Lower lobe of right lung (tissue), 2 donors: ENCODE measurements around the gene SYP. TPM values are rescaled to one million over a fixed set of nuclear protein-coding genes. Genes with fewer than 3 reads are reported as not detected.

ENCODE experiments used
- ATAC-seq, 2 donors: fragments of 200-7000 bp; cut with Tn5 transposase; one replicate each; pipeline ENCODE4 v1.9.1; 2020 to 2022; ENCODE audit warnings: mild to moderate bottlenecking in 2 of 2, moderate library complexity in 2 of 2
- DNase-seq: peaks from one replicate; pipeline ENCODE4 v3.0.0-alpha.2; 2020
- H3K27ac ChIP-seq: fragments of 200-600 bp; one replicate; pipeline ENCODE4 v1.8.0; 2022
- H3K27me3 ChIP-seq: fragments of 200-600 bp; one replicate; pipeline ENCODE4 v1.8.0; 2022; ENCODE audit warnings: low read depth
- H3K36me3 ChIP-seq: fragments of 200-600 bp; one replicate; pipeline ENCODE4 v1.8.0; 2022; ENCODE audit warnings: mild to moderate bottlenecking
- H3K4me1 ChIP-seq: fragments of 200-600 bp; one replicate; pipeline ENCODE4 v1.8.0; 2022
- H3K4me3 ChIP-seq: fragments of 200-600 bp; one replicate; pipeline ENCODE4 v1.8.0; 2022; ENCODE audit warnings: mild to moderate bottlenecking
- H3K9me3 ChIP-seq: fragments of 200-600 bp; one replicate; pipeline ENCODE4 v1.8.0; 2022
- intact Hi-C: fragments of 100-400 bp; cut with DNase I; formaldehyde crosslinking; loops from one replicate; pipeline ENCODE4 v1.11.0; 2022
- total RNA-seq: library from RNA; stranded (reverse); fragmentation: NEBNext Ultra II Directional; extraction: Animal tissue kit (Norgen Biotek cat#: 25700); gene quantifications from one replicate; pipeline ENCODE4 v1.2.1, GENCODE V29; 2021
- TF ChIP-seq, protein P1 (sequence below): fragments of 200-600 bp; IDR thresholded peaks from one replicate; pipeline ENCODE4 v1.8.0; 2022; ENCODE audit warnings: antibody characterized with exemption, mild to moderate bottlenecking
- donor health status: DM: no; HTN: yes; CAD: no; lungs with severe emphysema.

SYP gene
- total RNA-seq, 1 donor from 2014 or later, result 4.2 TPM

- no peak overlapping the region for H3K27ac ChIP-seq
- DNase-seq (no peak), ATAC-seq (no peak)
- no peak overlapping the region for H3K4me3 ChIP-seq
- TF ChIP-seq, protein P1, sequence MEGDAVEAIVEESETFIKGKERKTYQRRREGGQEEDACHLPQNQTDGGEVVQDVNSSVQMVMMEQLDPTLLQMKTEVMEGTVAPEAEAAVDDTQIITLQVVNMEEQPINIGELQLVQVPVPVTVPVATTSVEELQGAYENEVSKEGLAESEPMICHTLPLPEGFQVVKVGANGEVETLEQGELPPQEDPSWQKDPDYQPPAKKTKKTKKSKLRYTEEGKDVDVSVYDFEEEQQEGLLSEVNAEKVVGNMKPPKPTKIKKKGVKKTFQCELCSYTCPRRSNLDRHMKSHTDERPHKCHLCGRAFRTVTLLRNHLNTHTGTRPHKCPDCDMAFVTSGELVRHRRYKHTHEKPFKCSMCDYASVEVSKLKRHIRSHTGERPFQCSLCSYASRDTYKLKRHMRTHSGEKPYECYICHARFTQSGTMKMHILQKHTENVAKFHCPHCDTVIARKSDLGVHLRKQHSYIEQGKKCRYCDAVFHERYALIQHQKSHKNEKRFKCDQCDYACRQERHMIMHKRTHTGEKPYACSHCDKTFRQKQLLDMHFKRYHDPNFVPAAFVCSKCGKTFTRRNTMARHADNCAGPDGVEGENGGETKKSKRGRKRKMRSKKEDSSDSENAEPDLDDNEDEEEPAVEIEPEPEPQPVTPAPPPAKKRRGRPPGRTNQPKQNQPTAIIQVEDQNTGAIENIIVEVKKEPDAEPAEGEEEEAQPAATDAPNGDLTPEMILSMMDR, result no peak
- intact Hi-C loops, result no loop called here
- H3K4me1 ChIP-seq, result no peaks in the 10 kb centered on the region
- no peaks in the 10 kb centered on the region for H3K9me3 ChIP-seq
- no peaks in the 10 kb centered on the region for H3K27me3 ChIP-seq
- no peaks in the 10 kb centered on the region for H3K36me3 ChIP-seq
Measured at GRCh38 chrX:49214996-49215526, 15.1 kb upstream of the SYP start.

DNA sequence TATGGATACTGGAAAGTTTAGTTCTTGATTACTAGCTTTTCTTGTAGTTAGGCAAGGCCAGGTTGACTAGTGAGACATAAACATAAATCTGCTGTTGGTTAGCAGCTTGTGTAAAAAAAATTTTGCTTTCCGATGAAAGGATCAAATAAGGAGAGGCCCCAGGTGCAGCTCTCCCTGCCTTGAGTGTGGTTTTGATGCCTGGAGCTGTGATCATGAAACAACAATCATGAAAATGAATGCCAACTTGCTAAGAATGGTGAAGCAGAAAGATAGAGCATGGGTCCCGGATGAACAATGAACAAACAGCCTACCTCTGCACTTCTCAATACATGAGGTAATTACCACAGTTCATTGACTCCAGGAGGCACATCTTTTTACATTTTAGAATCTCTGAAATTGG, 14.4 kb upstream of the SYP start:
- TF ChIP-seq, protein P1, result no peak
- intact Hi-C loops, result no loop called here
- H3K9me3 ChIP-seq, result no peaks in the 10 kb centered on the region
- ATAC-seq (no peak), DNase-seq (no peak)
- no peaks in the 10 kb centered on the region for H3K36me3 ChIP-seq
- H3K4me3 ChIP-seq, result no peak overlapping the region
- H3K27me3 ChIP-seq, result no peaks in the 10 kb centered on the region
- no peaks in the 10 kb centered on the region for H3K4me1 ChIP-seq
- H3K27ac ChIP-seq, result no peak overlapping the region

GRCh38 chrX:49212861-49213260, 12.9 kb upstream of the SYP start:
- H3K27ac ChIP-seq, result no peak overlapping the region
- DNase-seq, result no peak
- intact Hi-C loops, result no loop called here
- H3K27me3 ChIP-seq, result no peaks in the 10 kb centered on the region
- H3K4me1 ChIP-seq, result no peaks in the 10 kb centered on the region
- ATAC-seq, result no peak
- no peak overlapping the region for H3K4me3 ChIP-seq
- TF ChIP-seq, protein P1, result no peak
- no peaks in the 10 kb centered on the region for H3K9me3 ChIP-seq
- H3K36me3 ChIP-seq, result no peaks in the 10 kb centered on the region

DNA sequence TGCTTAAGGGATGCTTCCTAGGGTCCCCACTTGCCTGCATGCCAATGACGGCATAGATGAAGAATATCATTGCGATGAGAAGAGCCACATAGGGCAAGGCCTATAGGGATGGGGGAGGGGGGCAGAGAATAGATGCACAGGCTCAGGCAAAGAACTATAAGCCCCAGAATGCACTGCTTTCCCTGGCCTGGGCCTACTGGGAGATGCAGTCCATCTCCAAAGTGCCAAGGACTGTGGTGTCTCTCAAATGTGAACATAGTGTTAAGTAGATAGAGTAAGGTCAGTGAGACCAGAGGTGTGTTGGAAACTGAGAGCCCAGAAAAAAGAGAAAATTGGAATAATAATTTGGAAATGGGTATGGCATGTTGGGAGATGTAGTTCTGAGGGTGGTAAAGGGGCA, 12.2 kb upstream of the SYP start:
- H3K9me3 ChIP-seq, result no peaks in the 10 kb centered on the region
- no peak overlapping the region for H3K27ac ChIP-seq
- intact Hi-C loops, result no loop called here
- ATAC-seq, result no peak
- H3K36me3 ChIP-seq, result no peaks in the 10 kb centered on the region
- no peaks in the 10 kb centered on the region for H3K4me1 ChIP-seq
- no peak for DNase-seq
- H3K4me3 ChIP-seq, result no peak overlapping the region
- no peaks in the 10 kb centered on the region for H3K27me3 ChIP-seq
- TF ChIP-seq, protein P1, result no peak

GRCh38 chrX:49211074-49211473, 11.1 kb upstream of the SYP start:
- DNase-seq, result no peak
- intact Hi-C loops, result no loop called here
- Histone ChIP-seq H3K27me3 (no peaks in the 10 kb centered on the region), H3K9me3 (no peaks in the 10 kb centered on the region), H3K36me3 (no peaks in the 10 kb centered on the region), H3K27ac (no peak overlapping the region), H3K4me1 (no peaks in the 10 kb centered on the region), H3K4me3 (no peak overlapping the region)
- no peak for ATAC-seq
- TF ChIP-seq, protein P1, result no peak

GRCh38 chrX:49210406-49210805, 10.4 kb upstream of the SYP start:
- no peaks in the 10 kb centered on the region for H3K27me3 ChIP-seq
- TF ChIP-seq, protein P1, result no peak

More at GRCh38 chrX:49210406-49210805, 10.4 kb upstream of the SYP start:
- no peak overlapping the region for H3K27ac ChIP-seq
- H3K9me3 ChIP-seq, result no peaks in the 10 kb centered on the region
- no peak for DNase-seq
- intact Hi-C loops, result no loop called here
- H3K4me3 ChIP-seq, result no peak overlapping the region
- no peaks in the 10 kb centered on the region for H3K4me1 ChIP-seq
- ATAC-seq, result no peak
- no peaks in the 10 kb centered on the region for H3K36me3 ChIP-seq
